Choroid plexus epithelial cell (primary cell): Measurements from ENCODE around the gene ING3.
A peak's percentile ranks its signal among the peaks of the same experiment; 100 is the strongest.
"Not testable (repeated sequence)": the region's sequence is repeated elsewhere in the genome, so short reads cannot be mapped to it uniquely, and the experiment has no call there.

Source experiments
- DNase-seq: peaks from one replicate; pipeline ENCODE4 v3.0.0-alpha.2; 2010; ENCODE audit warnings: low read depth
- H3K4me3 ChIP-seq: 2 replicates; pipeline ENCODE4 v1.5.1; 2011; ENCODE audit warnings: low read depth, mild to moderate bottlenecking, control low read depth, low read length, moderate library complexity
- CTCF ChIP-seq: conservative IDR thresholded peaks from 2 replicates; pipeline ENCODE4 v1.5.1; 2011; ENCODE audit warnings: low read depth, mild to moderate bottlenecking, control low read depth, inconsistent platforms, low read length, moderate library complexity

ING3 gene

GRCh38 chr7:120964088-120964487 lies 13.5 kb downstream of the ING3 start:
- H3K4me3 ChIP-seq = no peak overlapping the region
- no peak for DNase-seq
- TF ChIP-seq CTCF = no peak

- H3K4me3 ChIP-seq = no peak overlapping the region
- DNase-seq = no peak
- no peak for TF ChIP-seq CTCF
These were observed 16.4 kb downstream of the ING3 start for GRCh38 chr7:120966961-120967360.

- TF ChIP-seq CTCF = no peak
These were observed 23.3 kb downstream of the ING3 start for GRCh38 chr7:120973849-120974248.

GRCh38 chr7:120979765-120980499 lies 29.4 kb downstream of the ING3 start:
- no peak for TF ChIP-seq CTCF
- H3K4me3 ChIP-seq = no peak overlapping the region
- DNase-seq = no peak

More at GRCh38 chr7:120973849-120974248, 23.3 kb downstream of the ING3 start:
- H3K4me3 ChIP-seq = no peak overlapping the region
- peak; percentile 39 for DNase-seq

- no peak for DNase-seq
These were observed 30.5 kb downstream of the ING3 start for GRCh38 chr7:120981117-120981516.

GRCh38 chr7:120981888-120982615 lies 31.5 kb downstream of the ING3 start:
- H3K4me3 ChIP-seq = no peak overlapping the region
- DNase-seq = peak; percentile 42
- TF ChIP-seq CTCF = peak; percentile 16

More at GRCh38 chr7:120981117-120981516, 30.5 kb downstream of the ING3 start:
- TF ChIP-seq CTCF = no peak
- no peak overlapping the region for H3K4me3 ChIP-seq

- not testable (repeated sequence) for H3K4me3 ChIP-seq, DNase-seq
These were observed 33.0 kb downstream of the ING3 start for GRCh38 chr7:120983592-120983991.
